ENCODE data around the gene PERM1. TPM values are rescaled to one million over a fixed set of nuclear protein-coding genes. Genes with fewer than 3 reads are reported as not detected.
A peak's percentile ranks its signal among the peaks of the same experiment; 100 is the strongest.

Gene PERM1
- total RNA-seq, 1 experiment from 2014 or later = 0.39 TPM

- no peak for TF ChIP-seq REST (IDR thresholded peaks at IDR 0.05; ENCODE audit: low read depth)
- TF ChIP-seq EGR1 (IDR thresholded peaks at IDR 0.05; ENCODE audit: low read depth) = no peak
Measured at GRCh38 chr1:1013922-1014648, 32.2 kb upstream of the PERM1 start (continued).

- POLR2A ChIA-PET = interaction anchor here (0.6 to 1.9 kb wide), 12 partner anchors 11 to 261 kb away, joined by 3 to 12 read pairs (median 4); partner anchors contain the start of genes HES4, RNF223 and UBE2J2
- Histone ChIP-seq H3K36me3 (ENCODE audit: control insufficient read depth in 1 of 2, insufficient read depth in 2 of 2, low read length in 2 of 2) (no peaks in the 10 kb centered on the region), H3K79me2 (ENCODE audit: insufficient read depth, low read length) (peaks cover 8% of the 10 kb centered on the region), H3K27me3 (ENCODE audit: insufficient read depth, low read length) (no peaks in the 10 kb centered on the region), H2AFZ (ENCODE audit: low read depth, low read length, poor library complexity, severe bottlenecking) (no peak within 1 kb of the TSS), H3K4me2 (ENCODE audit: low read length) (peak within 1 kb of the TSS; percentile 100), H4K20me1 (ENCODE audit: insufficient read depth) (no peaks in the 10 kb centered on the region), H3K4me1 (ENCODE audit: control insufficient read depth in 1 of 2, insufficient read depth in 2 of 2, low read length in 2 of 2) (peaks cover 22 to 44% of the 10 kb centered on the region in 2 experiments), H3K27ac (ENCODE audit: low read depth, low read length) (peak within 1 kb of the TSS; percentile 73), H3K9me2 (ENCODE audit: insufficient read depth) (no peaks in the 10 kb centered on the region), H3K9me3 (ENCODE audit: control insufficient read depth in 1 of 2, insufficient read depth in 1 of 2, low read depth in 1 of 2, low read length in 2 of 2) (no peaks in the 10 kb centered on the region), H3K9ac (ENCODE audit: low read length) (peak within 1 kb of the TSS; percentile 87), H3K4me3 (replicated peaks in 1 of 2; ENCODE audit: low read depth in 1 of 2, low read length in 2 of 2) (peak within 1 kb of the TSS; percentile 80 to 90)
- CTCF ChIA-PET = interaction anchor here (0.9 to 3.6 kb wide), 4 partner anchors 11 to 109 kb away, joined by 3 to 26 read pairs (median 6); no protein-coding TSS in a partner anchor
- ATAC-seq (peak; percentile 75), DNase-seq (ENCODE audit: low read depth, low spot score) (peak; percentile 60)
- BruUV-seq (replicated peaks) = TSS peak; percentile 93
- RAD21 ChIA-PET (ENCODE audit: low non-redundant PET in 1 of 2, low total read pairs in 2 of 2, uncharacterized antibody in 2 of 2, unreplicated experiment in 2 of 2) = no interaction called here
- intact Hi-C loops (cut with micrococcal nuclease) = no loop called here
- TF ChIP-seq SRF (IDR thresholded peaks at IDR 0.05; ENCODE audit: low read depth) (no peak), ZNF274 (IDR thresholded peaks at IDR 0.05; ENCODE audit: low read depth, low read length) (no peak), CTCF (IDR thresholded peaks at IDR 0.05 in 2 of 3, conservative IDR thresholded peaks at IDR 0.05 in 1 of 3; ENCODE audit: borderline replicate concordance in 1 of 3, insufficient read depth in 1 of 3, low read depth in 2 of 3, low read length in 2 of 3) (no peak), ZBTB33 (IDR thresholded peaks at IDR 0.05; ENCODE audit: extremely low read depth, insufficient replicate concordance, low read length) (no peak), POLR2A (IDR thresholded peaks at IDR 0.05; ENCODE audit: borderline replicate concordance, extremely low read depth, insufficient read depth, insufficient read length) (peak; percentile 49), REST (IDR thresholded peaks at IDR 0.05; ENCODE audit: low read depth) (no peak), FOSL1 (IDR thresholded peaks at IDR 0.05; ENCODE audit: low read depth) (no peak)
Measured at GRCh38 chr1:1013105-1013921, 31.4 kb upstream of the PERM1 start, which contains the start of gene ISG15. TSS of gene ISG15 (plus strand) at chr1:1013497. CDS start at chr1:1013574, 77 bp downstream.

All from HCT116 (cell line).